Neural cell (in vitro differentiated cells): ENCODE results near the gene PKN2. TPM values are rescaled to one million over a fixed set of nuclear protein-coding genes. Genes with fewer than 3 reads are reported as not detected.

ENCODE experiments used
- H2AFZ ChIP-seq: fragments of 200-600, 300-800 bp; sonication (generic), shearing (Covaris generic); 2 replicates; pipeline ENCODE4 v1.6.0; 2014; ENCODE audit warnings: low read depth, mild to moderate bottlenecking, antibody characterized with exemption, low read length, moderate library complexity
- H3F3A ChIP-seq: fragments of 200-600 bp; shearing (Covaris generic); 2 replicates; pipeline ENCODE4 v1.6.1; 2016; ENCODE audit warnings: mild to moderate bottlenecking, moderate library complexity, mixed read lengths, antibody characterized with exemption, low read length; ENCODE audit not compliant: insufficient read depth, poor library complexity, severe bottlenecking
- H3K27ac ChIP-seq: fragments of 200-600, 300-800 bp; sonication (generic), shearing (Covaris generic); 2 replicates; pipeline ENCODE4 v1.5.1; 2014; ENCODE audit warnings: mild to moderate bottlenecking, low read length, moderate library complexity
- H3K27me3 ChIP-seq: fragments of 300-800, 200-600 bp; sonication (generic), shearing (Covaris generic); 2 replicates; pipeline ENCODE4 v1.6.0; 2014; ENCODE audit warnings: mild to moderate bottlenecking, low read depth, low read length, moderate library complexity; ENCODE audit not compliant: insufficient read depth
- H3K36me3 ChIP-seq: fragments of 300-800, 200-600 bp; sonication (generic), shearing (Covaris generic); 2 replicates; pipeline ENCODE4 v1.5.1; 2014; ENCODE audit warnings: mild to moderate bottlenecking, antibody characterized with exemption, low read length, moderate library complexity; ENCODE audit not compliant: insufficient read depth
- H3K4me2 ChIP-seq: fragments of 300-800, 200-600 bp; sonication (generic), shearing (Covaris generic); 2 replicates; pipeline ENCODE4 v1.6.0; 2014; ENCODE audit warnings: mild to moderate bottlenecking, low read length
- H3K4me3 ChIP-seq: fragments of 300-800, 200-600 bp; sonication (generic), shearing (Covaris generic); 2 replicates; pipeline ENCODE4 v1.5.1; 2014; ENCODE audit warnings: mild to moderate bottlenecking, low read length, moderate library complexity
- H3K79me2 ChIP-seq: fragments of 200-600 bp; shearing (Covaris generic); replicated peaks from 2 replicates; pipeline ENCODE4 v1.6.0; 2014; ENCODE audit warnings: mild to moderate bottlenecking, low read length, moderate library complexity; ENCODE audit not compliant: insufficient read depth
- H3K9ac ChIP-seq: fragments of 300-800, 200-600 bp; sonication (generic), shearing (Covaris generic); 2 replicates; pipeline ENCODE4 v1.6.1; 2016; ENCODE audit warnings: mild to moderate bottlenecking, low read length, mixed read lengths
- H3K9me2 ChIP-seq: fragments of 200-600 bp; shearing (Covaris generic); 2 replicates; pipeline ENCODE4 v1.6.1; 2016; ENCODE audit warnings: mild to moderate bottlenecking, low read length, mixed read lengths; ENCODE audit not compliant: insufficient read depth
- H3K9me3 ChIP-seq: fragments of 200-600, 300-800 bp; sonication (generic), shearing (Covaris generic); 2 replicates; pipeline ENCODE4 v1.6.1; 2016; ENCODE audit warnings: mild to moderate bottlenecking, mixed run types, low read length, moderate library complexity, mixed read lengths
- H4K20me1 ChIP-seq: fragments of 200-600 bp; shearing (Covaris generic); 2 replicates; pipeline ENCODE4 v1.6.1; 2016; ENCODE audit warnings: mild to moderate bottlenecking, mixed run types; ENCODE audit not compliant: insufficient read depth
- EP300 ChIP-seq: fragments of 450-650 bp; conservative IDR thresholded peaks from 2 replicates; pipeline ENCODE4 v1.6.1; 2014; ENCODE audit warnings: antibody characterized with exemption, mild to moderate bottlenecking, moderate library complexity; ENCODE audit not compliant: poor library complexity, severe bottlenecking
- EZH2 ChIP-seq: fragments of 200-600, 300-800 bp; shearing (Covaris generic), sonication (generic); IDR thresholded peaks from 2 replicates; pipeline ENCODE4 v1.6.1; 2014; ENCODE audit warnings: antibody characterized with exemption, low read length, borderline replicate concordance, mild to moderate bottlenecking; ENCODE audit not compliant: insufficient read depth, poor library complexity, severe bottlenecking
- MXI1 ChIP-seq: fragments of 450-650 bp; conservative IDR thresholded peaks from 2 replicates; pipeline ENCODE4 v1.6.1; 2014; ENCODE audit warnings: antibody characterized with exemption, mild to moderate bottlenecking; ENCODE audit not compliant: poor library complexity, severe bottlenecking
- POLR2AphosphoS5 ChIP-seq: IDR thresholded peaks from 2 replicates; pipeline ENCODE4 v1.6.1; 2012
- RAD21 ChIP-seq: fragments of 450-650 bp; conservative IDR thresholded peaks from 2 replicates; pipeline ENCODE4 v1.6.1; 2014; ENCODE audit warnings: antibody characterized with exemption, mild to moderate bottlenecking, moderate library complexity
- SMC3 ChIP-seq: fragments of 450-650 bp; conservative IDR thresholded peaks from 2 replicates; pipeline ENCODE4 v1.6.1; 2014; ENCODE audit warnings: antibody characterized with exemption, mild to moderate bottlenecking, moderate library complexity; ENCODE audit not compliant: poor library complexity
- TAF1 ChIP-seq: IDR thresholded peaks from 2 replicates; pipeline ENCODE4 v1.6.1; 2012; ENCODE audit warnings: low read depth
- polyA plus RNA-seq: library from polyadenylated mRNA; depleted of rRNA; stranded (reverse); fragments of >200 nt; gene quantifications from 2 replicates; pipeline ENCODE4 v1.2.3, GENCODE V29; 2014
- TF ChIP-seq, protein P1 (sequence below): fragments of 450-650 bp; IDR thresholded peaks from 2 replicates; pipeline ENCODE4 v1.5.1; 2014; ENCODE audit warnings: antibody characterized with exemption, mild to moderate bottlenecking, moderate library complexity; ENCODE audit not compliant: poor library complexity, severe bottlenecking
- TF ChIP-seq, protein P2 (sequence below): IDR thresholded peaks from 2 replicates; pipeline ENCODE4 v1.6.1; 2012; ENCODE audit warnings: borderline replicate concordance

PKN2 gene
- polyA plus RNA-seq, 1 donor from 2014 or later, result 38.4 TPM

DNA sequence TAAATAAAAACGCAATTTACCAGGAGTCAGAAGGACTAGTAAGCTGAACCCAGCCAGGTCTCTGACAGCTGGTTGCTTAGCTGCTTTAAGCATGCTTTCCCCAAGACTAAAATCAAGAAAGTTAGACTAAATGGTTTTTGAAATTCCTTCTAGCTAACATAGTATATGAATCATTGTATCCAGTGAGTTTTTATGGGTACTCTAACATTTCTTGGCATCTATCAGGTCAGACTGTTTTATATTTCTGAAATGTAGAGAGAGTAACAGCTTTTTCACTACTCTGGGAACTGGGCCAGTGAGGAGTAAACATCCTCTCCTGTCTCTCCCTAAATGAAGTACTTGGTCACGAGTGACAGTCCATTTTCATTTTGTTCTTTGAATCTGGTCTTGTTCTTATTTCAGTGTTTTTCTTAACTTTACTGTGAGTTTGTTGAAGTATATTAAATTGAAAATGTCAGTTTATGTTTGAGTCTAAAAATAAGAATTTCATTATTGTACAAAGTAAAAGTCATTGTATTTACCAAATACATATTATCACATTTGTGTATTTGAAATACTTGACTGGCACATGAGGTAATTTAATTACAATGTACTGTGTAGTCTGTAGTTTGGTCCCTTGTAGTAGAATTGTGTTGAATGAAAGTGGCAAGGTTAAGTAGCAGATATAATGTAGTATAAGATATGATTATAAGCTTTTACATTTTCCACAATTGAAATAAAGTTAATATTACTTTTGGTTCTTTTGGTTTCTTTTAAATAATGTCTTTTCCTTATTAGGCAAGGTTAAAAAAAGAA is 47.6 kb downstream of the PKN2 start:
- no peak overlapping the region for H3K4me3 ChIP-seq
- H4K20me1 ChIP-seq, result no peaks in the 10 kb centered on the region
- no peak overlapping the region for H3K9ac ChIP-seq

DNA sequence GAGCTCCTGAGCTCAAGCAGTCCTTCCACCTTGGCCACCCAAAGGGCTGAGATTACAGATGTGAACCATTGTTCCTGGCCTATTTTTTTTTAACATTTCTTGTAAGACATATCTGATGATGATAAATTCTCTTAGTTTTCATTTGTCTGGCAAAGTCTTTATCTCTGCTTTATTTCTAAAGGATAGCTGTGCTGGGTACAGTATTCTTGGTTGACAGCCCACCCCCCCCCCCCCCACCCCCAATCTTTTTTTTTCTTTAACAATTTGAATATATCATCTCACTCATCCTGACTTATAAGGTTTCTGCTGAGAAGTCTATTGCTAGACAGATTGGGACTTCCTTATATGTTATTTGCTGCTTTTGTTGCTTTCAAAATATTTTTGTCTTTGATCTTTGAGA is 51.3 kb downstream of the PKN2 start:
- H3K4me3 ChIP-seq, result no peak overlapping the region
- TF ChIP-seq EP300, result no peak
- TF ChIP-seq MXI1, result no peak
- no peak for TF ChIP-seq TAF1
- TF ChIP-seq SMC3, result no peak
- TF ChIP-seq, protein P1, sequence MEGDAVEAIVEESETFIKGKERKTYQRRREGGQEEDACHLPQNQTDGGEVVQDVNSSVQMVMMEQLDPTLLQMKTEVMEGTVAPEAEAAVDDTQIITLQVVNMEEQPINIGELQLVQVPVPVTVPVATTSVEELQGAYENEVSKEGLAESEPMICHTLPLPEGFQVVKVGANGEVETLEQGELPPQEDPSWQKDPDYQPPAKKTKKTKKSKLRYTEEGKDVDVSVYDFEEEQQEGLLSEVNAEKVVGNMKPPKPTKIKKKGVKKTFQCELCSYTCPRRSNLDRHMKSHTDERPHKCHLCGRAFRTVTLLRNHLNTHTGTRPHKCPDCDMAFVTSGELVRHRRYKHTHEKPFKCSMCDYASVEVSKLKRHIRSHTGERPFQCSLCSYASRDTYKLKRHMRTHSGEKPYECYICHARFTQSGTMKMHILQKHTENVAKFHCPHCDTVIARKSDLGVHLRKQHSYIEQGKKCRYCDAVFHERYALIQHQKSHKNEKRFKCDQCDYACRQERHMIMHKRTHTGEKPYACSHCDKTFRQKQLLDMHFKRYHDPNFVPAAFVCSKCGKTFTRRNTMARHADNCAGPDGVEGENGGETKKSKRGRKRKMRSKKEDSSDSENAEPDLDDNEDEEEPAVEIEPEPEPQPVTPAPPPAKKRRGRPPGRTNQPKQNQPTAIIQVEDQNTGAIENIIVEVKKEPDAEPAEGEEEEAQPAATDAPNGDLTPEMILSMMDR, result no peak
- TF ChIP-seq POLR2AphosphoS5, result no peak
- TF ChIP-seq RAD21, result no peak
- TF ChIP-seq, protein P2, sequence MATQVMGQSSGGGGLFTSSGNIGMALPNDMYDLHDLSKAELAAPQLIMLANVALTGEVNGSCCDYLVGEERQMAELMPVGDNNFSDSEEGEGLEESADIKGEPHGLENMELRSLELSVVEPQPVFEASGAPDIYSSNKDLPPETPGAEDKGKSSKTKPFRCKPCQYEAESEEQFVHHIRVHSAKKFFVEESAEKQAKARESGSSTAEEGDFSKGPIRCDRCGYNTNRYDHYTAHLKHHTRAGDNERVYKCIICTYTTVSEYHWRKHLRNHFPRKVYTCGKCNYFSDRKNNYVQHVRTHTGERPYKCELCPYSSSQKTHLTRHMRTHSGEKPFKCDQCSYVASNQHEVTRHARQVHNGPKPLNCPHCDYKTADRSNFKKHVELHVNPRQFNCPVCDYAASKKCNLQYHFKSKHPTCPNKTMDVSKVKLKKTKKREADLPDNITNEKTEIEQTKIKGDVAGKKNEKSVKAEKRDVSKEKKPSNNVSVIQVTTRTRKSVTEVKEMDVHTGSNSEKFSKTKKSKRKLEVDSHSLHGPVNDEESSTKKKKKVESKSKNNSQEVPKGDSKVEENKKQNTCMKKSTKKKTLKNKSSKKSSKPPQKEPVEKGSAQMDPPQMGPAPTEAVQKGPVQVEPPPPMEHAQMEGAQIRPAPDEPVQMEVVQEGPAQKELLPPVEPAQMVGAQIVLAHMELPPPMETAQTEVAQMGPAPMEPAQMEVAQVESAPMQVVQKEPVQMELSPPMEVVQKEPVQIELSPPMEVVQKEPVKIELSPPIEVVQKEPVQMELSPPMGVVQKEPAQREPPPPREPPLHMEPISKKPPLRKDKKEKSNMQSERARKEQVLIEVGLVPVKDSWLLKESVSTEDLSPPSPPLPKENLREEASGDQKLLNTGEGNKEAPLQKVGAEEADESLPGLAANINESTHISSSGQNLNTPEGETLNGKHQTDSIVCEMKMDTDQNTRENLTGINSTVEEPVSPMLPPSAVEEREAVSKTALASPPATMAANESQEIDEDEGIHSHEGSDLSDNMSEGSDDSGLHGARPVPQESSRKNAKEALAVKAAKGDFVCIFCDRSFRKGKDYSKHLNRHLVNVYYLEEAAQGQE, result no peak
- no peak for TF ChIP-seq EZH2
- H3K9ac ChIP-seq, result no peak overlapping the region
- H2AFZ ChIP-seq, result no peak overlapping the region
- no peak overlapping the region for H3K4me2 ChIP-seq
- no peaks in the 10 kb centered on the region for H3K27me3 ChIP-seq
- H3K9me2 ChIP-seq, result no peaks in the 10 kb centered on the region
- no peak overlapping the region for H3K27ac ChIP-seq
- peaks cover 56% of the 10 kb centered on the region for H3K79me2 ChIP-seq
- no peaks in the 10 kb centered on the region for H3F3A ChIP-seq
- no peaks in the 10 kb centered on the region for H4K20me1 ChIP-seq
- H3K36me3 ChIP-seq, result no peaks in the 10 kb centered on the region
- H3K9me3 ChIP-seq, result no peaks in the 10 kb centered on the region

More for the DNA sequence above, 47.6 kb downstream of the PKN2 start:
- Histone ChIP-seq H3K4me2 (no peak overlapping the region), H2AFZ (no peak overlapping the region), H3K9me2 (no peaks in the 10 kb centered on the region), H3K79me2 (peaks cover 61% of the 10 kb centered on the region), H3F3A (no peaks in the 10 kb centered on the region), H3K9me3 (no peaks in the 10 kb centered on the region), H3K36me3 (peaks cover 6% of the 10 kb centered on the region), H3K27me3 (no peaks in the 10 kb centered on the region), H3K27ac (no peak overlapping the region)
- TF ChIP-seq, protein P1, result no peak
- no peak for TF ChIP-seq POLR2AphosphoS5
- no peak for TF ChIP-seq SMC3
- TF ChIP-seq RAD21, result no peak
- no peak for TF ChIP-seq TAF1
- TF ChIP-seq MXI1, result no peak
- no peak for TF ChIP-seq EZH2
- TF ChIP-seq, protein P2, result no peak
- no peak for TF ChIP-seq EP300
